SJCRH30 (cell line): ENCODE results near the gene HLA-DMB. TPM values are rescaled to one million over a fixed set of nuclear protein-coding genes. Genes with fewer than 3 reads are reported as not detected.

Source experiments
- DNase-seq, 2 experiments: peaks; one replicate each; pipeline ENCODE4 v3.0.0-alpha.2; 2015 to 2020
- H3K27ac ChIP-seq: fragments of 250-450 bp; sonication (Bioruptor Pico); 2 replicates; pipeline ENCODE4 v1.5.1; 2020; ENCODE audit warnings: mild to moderate bottlenecking, moderate library complexity
- H3K27me3 ChIP-seq: fragments of 250-450 bp; sonication (Bioruptor Pico); 2 replicates; pipeline ENCODE4 v1.5.1; 2020; ENCODE audit warnings: mild to moderate bottlenecking, moderate library complexity
- H3K36me3 ChIP-seq: fragments of 250-450 bp; sonication (Bioruptor Pico); 2 replicates; pipeline ENCODE4 v1.5.1; 2020; ENCODE audit warnings: mild to moderate bottlenecking, moderate library complexity
- H3K4me1 ChIP-seq: fragments of 250-450 bp; sonication (Bioruptor Pico); 2 replicates; pipeline ENCODE4 v1.5.1; 2020; ENCODE audit warnings: mild to moderate bottlenecking, moderate library complexity
- H3K4me3 ChIP-seq: fragments of 250-450 bp; sonication (Bioruptor Pico); 2 replicates; pipeline ENCODE4 v1.5.1; 2020; ENCODE audit warnings: mild to moderate bottlenecking, moderate library complexity
- H3K9me3 ChIP-seq: fragments of 250-450 bp; sonication (Bioruptor Pico); replicated peaks from 2 replicates; pipeline ENCODE4 v1.5.1; 2020; ENCODE audit warnings: mild to moderate bottlenecking, moderate library complexity
- total RNA-seq: library from RNA; depleted of rRNA; stranded (reverse); fragments of >200 nt; shearing (Covaris generic); gene quantifications from 2 replicates; pipeline ENCODE4 v1.2.3, GENCODE V29; 2014; rRNA removed

The HLA-DMB gene
- not detected in 2 replicates for total RNA-seq

GRCh38 chr6:32940656-32941213, at the start of gene HLA-DMB:
HLA-DMB (minus strand) TSS chr6:32941028; CDS start chr6:32940807, 221 bp downstream.
- no peaks in the 10 kb centered on the region for H3K9me3 ChIP-seq
- peak in 1 of 2 experiments; percentile 37 for DNase-seq
- no peak within 1 kb of the TSS for H3K4me3 ChIP-seq
- H3K27me3 ChIP-seq = peaks cover 17% of the 10 kb centered on the region
- H3K4me1 ChIP-seq = no peaks in the 10 kb centered on the region
- no peaks in the 10 kb centered on the region for H3K36me3 ChIP-seq
- no peak within 1 kb of the TSS for H3K27ac ChIP-seq

GRCh38 chr6:32989368-32989767, 48.5 kb upstream of the HLA-DMB start:
- no peak for DNase-seq
- H3K4me3 ChIP-seq = no peak overlapping the region

GRCh38 chr6:32984622-32985389, 44.0 kb upstream of the HLA-DMB start:
- Histone ChIP-seq H3K4me1 (no peaks in the 10 kb centered on the region), H3K27ac (no peak overlapping the region), H3K27me3 (no peaks in the 10 kb centered on the region), H3K36me3 (peaks cover 26% of the 10 kb centered on the region), H3K9me3 (no peaks in the 10 kb centered on the region), H3K4me3 (no peak overlapping the region)
- DNase-seq = peak; percentile 81 to 92

More at GRCh38 chr6:32989368-32989767, 48.5 kb upstream of the HLA-DMB start:
- Histone ChIP-seq H3K27me3 (peaks cover 4% of the 10 kb centered on the region; the same call in 1 of the 2 replicates), H3K9me3 (no peaks in the 10 kb centered on the region), H3K4me1 (no peaks in the 10 kb centered on the region), H3K36me3 (no peaks in the 10 kb centered on the region), H3K27ac (no peak overlapping the region)

GRCh38 chr6:32983964-32984621, 43.3 kb upstream of the HLA-DMB start:
- no peak for DNase-seq
- Histone ChIP-seq H3K27ac (no peak overlapping the region), H3K36me3 (peaks cover 33% of the 10 kb centered on the region), H3K9me3 (no peaks in the 10 kb centered on the region), H3K4me3 (no peak overlapping the region), H3K27me3 (no peaks in the 10 kb centered on the region), H3K4me1 (no peaks in the 10 kb centered on the region)

GRCh38 chr6:32983493-32983848, 42.6 kb upstream of the HLA-DMB start:
- Histone ChIP-seq H3K4me3 (no peak overlapping the region), H3K4me1 (no peaks in the 10 kb centered on the region), H3K9me3 (no peaks in the 10 kb centered on the region), H3K27me3 (no peaks in the 10 kb centered on the region), H3K36me3 (peaks cover 37% of the 10 kb centered on the region), H3K27ac (no peak overlapping the region)
- no peak for DNase-seq

- H3K4me1 ChIP-seq = no peaks in the 10 kb centered on the region
- H3K27ac ChIP-seq = no peak overlapping the region
- peaks cover 43% of the 10 kb centered on the region for H3K36me3 ChIP-seq
- H3K4me3 ChIP-seq = no peak overlapping the region
- no peaks in the 10 kb centered on the region for H3K9me3 ChIP-seq
- DNase-seq = no peak
- H3K27me3 ChIP-seq = no peaks in the 10 kb centered on the region
These were observed 42.1 kb upstream of the HLA-DMB start for GRCh38 chr6:32982702-32983492.

- no peak overlapping the region for H3K27ac ChIP-seq
- peak in 1 of 2 experiments; percentile 41 for DNase-seq
- H3K27me3 ChIP-seq = no peaks in the 10 kb centered on the region
- H3K4me1 ChIP-seq = no peaks in the 10 kb centered on the region
- H3K36me3 ChIP-seq = peaks cover 50% of the 10 kb centered on the region
- no peaks in the 10 kb centered on the region for H3K9me3 ChIP-seq
- no peak overlapping the region for H3K4me3 ChIP-seq
These were observed 41.4 kb upstream of the HLA-DMB start for GRCh38 chr6:32982084-32982701.

GRCh38 chr6:32980488-32981038, 39.7 kb upstream of the HLA-DMB start:
- Histone ChIP-seq H3K27ac (no peak overlapping the region), H3K9me3 (no peaks in the 10 kb centered on the region), H3K4me3 (no peak overlapping the region), H3K36me3 (peaks cover 66% of the 10 kb centered on the region), H3K4me1 (no peaks in the 10 kb centered on the region), H3K27me3 (no peaks in the 10 kb centered on the region)
- no peak for DNase-seq

GRCh38 chr6:32979720-32980487, 39.1 kb upstream of the HLA-DMB start:
- H3K27ac ChIP-seq = no peak overlapping the region
- H3K9me3 ChIP-seq = no peaks in the 10 kb centered on the region
- no peak overlapping the region for H3K4me3 ChIP-seq
- no peak for DNase-seq
- H3K36me3 ChIP-seq = peaks cover 73% of the 10 kb centered on the region
- no peaks in the 10 kb centered on the region for H3K4me1 ChIP-seq
- H3K27me3 ChIP-seq = no peaks in the 10 kb centered on the region

- DNase-seq = no peak
- H3K27ac ChIP-seq = no peak overlapping the region
- H3K27me3 ChIP-seq = no peaks in the 10 kb centered on the region
- H3K4me3 ChIP-seq = no peak overlapping the region
- H3K9me3 ChIP-seq = no peaks in the 10 kb centered on the region
- H3K4me1 ChIP-seq = no peaks in the 10 kb centered on the region
- H3K36me3 ChIP-seq = peaks cover 92% of the 10 kb centered on the region
These were observed 37.1 kb upstream of the HLA-DMB start for GRCh38 chr6:32977953-32978324.

GRCh38 chr6:32977272-32977952, 36.6 kb upstream of the HLA-DMB start:
- no peaks in the 10 kb centered on the region for H3K27me3 ChIP-seq
- no peaks in the 10 kb centered on the region for H3K4me1 ChIP-seq
- H3K9me3 ChIP-seq = no peaks in the 10 kb centered on the region
- no peak overlapping the region for H3K4me3 ChIP-seq
- peaks cover 96% of the 10 kb centered on the region for H3K36me3 ChIP-seq
- H3K27ac ChIP-seq = no peak overlapping the region
- DNase-seq = no peak

GRCh38 chr6:32976334-32977069, 35.7 kb upstream of the HLA-DMB start:
- no peak for DNase-seq
- Histone ChIP-seq H3K36me3 (peaks cover 91% of the 10 kb centered on the region), H3K4me1 (no peaks in the 10 kb centered on the region), H3K27me3 (no peaks in the 10 kb centered on the region), H3K4me3 (no peak overlapping the region), H3K27ac (no peak overlapping the region), H3K9me3 (no peaks in the 10 kb centered on the region)

GRCh38 chr6:32975886-32976285, 35.1 kb upstream of the HLA-DMB start:
- DNase-seq = no peak
- Histone ChIP-seq H3K4me1 (no peaks in the 10 kb centered on the region), H3K36me3 (peaks cover 90% of the 10 kb centered on the region), H3K4me3 (no peak overlapping the region), H3K27me3 (no peaks in the 10 kb centered on the region), H3K9me3 (no peaks in the 10 kb centered on the region), H3K27ac (no peak overlapping the region)
